AG04450 (cell line): ENCODE measurements around the gene TAPBP. TPM values are rescaled to one million over a fixed set of nuclear protein-coding genes. Genes with fewer than 3 reads are reported as not detected.
A peak's percentile ranks its signal among the peaks of the same experiment; 100 is the strongest.

Experiments
- CTCF ChIA-PET: fragments of 300-600, 350-600 bp; formaldehyde crosslinking; extraction: SDS; loops from one replicate; lab custom pipeline; 2022; ENCODE audit warnings: antibody characterized with exemption, inconsistent platforms; lab: Charles Lee
- POLR2A ChIA-PET: fragments of 350-600 bp; formaldehyde crosslinking; extraction: SDS; loops from one replicate; lab custom pipeline; 2021; ENCODE audit warnings: antibody characterized with exemption, inconsistent platforms; lab: Yijun Ruan, JAX
- DNase-seq: peaks from one replicate; pipeline ENCODE4 v3.0.0-alpha.2; 2011; ENCODE audit warnings: low read depth, low spot score
- H3K27ac ChIP-seq: one replicate; pipeline ENCODE4 v1.5.1; 2012; ENCODE audit warnings: low read depth, low read length, control low read depth
- H3K27me3 ChIP-seq: one replicate; pipeline ENCODE4 v1.6.0; 2012; ENCODE audit warnings: low read length; ENCODE audit not compliant: control insufficient read depth, insufficient read depth
- H3K4me3 ChIP-seq: 2 replicates; pipeline ENCODE4 v1.5.1; 2011; ENCODE audit warnings: mild to moderate bottlenecking, low read depth, low read length, control low read depth
- H3K9me3 ChIP-seq: 2 replicates; pipeline ENCODE4 v1.5.1; 2012; ENCODE audit warnings: low read length; ENCODE audit not compliant: control insufficient read depth, insufficient read depth
- CTCF ChIP-seq: IDR thresholded peaks from 2 replicates; pipeline ENCODE4 v1.5.1; 2011; ENCODE audit warnings: low read depth, low read length, control low read depth, inconsistent platforms
- polyA plus RNA-seq: library from polyadenylated mRNA; depleted of rRNA; stranded (reverse); fragments of >200 nt; gene quantifications from 2 replicates; pipeline ENCODE4 v1.2.3, GENCODE V29; 2011

The TAPBP gene
- polyA plus RNA-seq, 1 experiment: 29.3 TPM

- POLR2A ChIA-PET: interaction anchor here (3.0 kb wide), 1 partner anchor 9 kb away, joined by 8 read pairs; the partner anchor contains the start of genes RPS18 and VPS52
Observed at GRCh38 chr6:33280539-33280938, 33.3 kb downstream of the TAPBP start.

DNA sequence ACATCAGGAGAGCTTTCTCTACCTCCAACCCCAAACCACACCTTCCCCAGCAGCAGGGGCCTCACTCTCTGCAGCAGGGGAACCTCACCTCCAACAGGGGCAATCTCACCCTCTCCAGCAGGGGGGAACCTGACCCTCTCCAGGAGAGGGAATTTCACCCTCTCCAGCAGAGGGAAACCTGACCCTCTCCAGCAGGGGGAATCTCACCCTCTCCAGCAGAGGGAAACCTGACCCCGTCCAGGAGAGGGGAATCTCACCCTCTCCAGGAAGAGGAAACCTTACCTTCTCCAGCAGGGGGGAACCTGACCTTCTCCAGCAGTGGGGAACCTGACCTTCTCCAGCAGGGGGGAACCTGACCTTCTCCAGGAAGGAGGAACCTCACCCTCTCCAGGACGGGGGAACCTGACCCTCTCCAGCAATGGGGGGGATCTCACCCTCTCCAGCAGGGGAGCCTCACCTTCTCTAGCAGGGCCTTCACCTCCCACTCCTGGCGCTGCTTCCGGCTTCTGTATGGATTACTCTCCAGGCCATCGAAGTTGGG is 33.8 kb downstream of the TAPBP start:
- POLR2A ChIA-PET: interaction anchor here (2.3 kb wide), 1 partner anchor 9 kb away, joined by 13 read pairs; the partner anchor contains the start of genes PFDN6 and WDR46
- Histone ChIP-seq H3K9me3 (no peaks in the 10 kb centered on the region), H3K4me3 (no peak overlapping the region), H3K27me3 (no peaks in the 10 kb centered on the region), H3K27ac (no peak overlapping the region)
- CTCF ChIA-PET: interaction anchor here (0.7 to 1.6 kb wide), 3 partner anchors 9 to 142 kb away, joined by 3 to 11 read pairs (median 4); partner anchors contain the start of genes PFDN6 and WDR46
- TF ChIP-seq CTCF: peak; percentile 64
- no peak for DNase-seq

More at GRCh38 chr6:33280539-33280938, 33.3 kb downstream of the TAPBP start:
- H3K27ac ChIP-seq: no peak overlapping the region
- H3K9me3 ChIP-seq: no peaks in the 10 kb centered on the region
- no peaks in the 10 kb centered on the region for H3K27me3 ChIP-seq
- CTCF ChIA-PET: interaction anchor here (1.6 kb wide), 1 partner anchor 9 kb away, joined by 11 read pairs; the partner anchor contains the start of genes PFDN6 and WDR46
- no peak overlapping the region for H3K4me3 ChIP-seq
- DNase-seq: no peak
- TF ChIP-seq CTCF: no peak

GRCh38 chr6:33279257-33279695 is 34.6 kb downstream of the TAPBP start:
- no peak for DNase-seq
- CTCF ChIA-PET: interaction anchor here (0.6 to 1.6 kb wide), 3 partner anchors 10 to 128 kb away, joined by 3 to 11 read pairs (median 3); partner anchors contain the start of genes PFDN6 and WDR46
- H3K27ac ChIP-seq: no peak overlapping the region
- no peaks in the 10 kb centered on the region for H3K27me3 ChIP-seq
- no peaks in the 10 kb centered on the region for H3K9me3 ChIP-seq
- TF ChIP-seq CTCF: no peak
- H3K4me3 ChIP-seq: no peak overlapping the region
- POLR2A ChIA-PET: interaction anchor here (2.3 kb wide), 1 partner anchor 10 kb away, joined by 13 read pairs; the partner anchor contains the start of genes PFDN6 and WDR46

DNA sequence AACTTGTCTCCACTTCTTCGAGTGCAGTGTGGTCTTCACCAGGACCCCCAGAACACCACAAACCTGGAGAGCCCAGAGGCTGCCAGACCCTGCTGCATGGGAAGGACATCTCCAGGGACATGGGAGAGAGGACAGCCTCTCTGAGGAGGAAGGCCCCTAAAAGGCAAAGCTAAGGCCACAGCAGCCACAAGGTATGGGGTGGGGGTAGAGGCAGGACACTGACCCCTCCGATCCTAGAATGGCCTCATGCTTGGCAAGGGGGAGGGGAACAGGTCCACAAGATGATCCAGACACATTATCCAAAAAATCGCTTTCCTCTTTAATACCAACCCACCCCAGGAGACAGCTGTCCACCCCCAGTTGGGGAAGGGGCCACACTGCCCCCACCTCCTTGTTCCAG is 35.1 kb downstream of the TAPBP start:
- CTCF ChIA-PET: interaction anchor here (0.5 to 2.0 kb wide), 4 partner anchors 11 to 118 kb away, joined by 3 to 11 read pairs (median 6); partner anchors contain the start of genes PFDN6 and WDR46
- no peak overlapping the region for H3K4me3 ChIP-seq
- DNase-seq: no peak
- H3K27ac ChIP-seq: no peak overlapping the region
- no peak for TF ChIP-seq CTCF
- no peaks in the 10 kb centered on the region for H3K27me3 ChIP-seq
- no peaks in the 10 kb centered on the region for H3K9me3 ChIP-seq
- POLR2A ChIA-PET: interaction anchor here (0.5 to 2.3 kb wide), 2 partner anchors 10 to 1604 kb away, joined by 3 to 13 read pairs; partner anchors contain the start of genes PFDN6 and WDR46

DNA sequence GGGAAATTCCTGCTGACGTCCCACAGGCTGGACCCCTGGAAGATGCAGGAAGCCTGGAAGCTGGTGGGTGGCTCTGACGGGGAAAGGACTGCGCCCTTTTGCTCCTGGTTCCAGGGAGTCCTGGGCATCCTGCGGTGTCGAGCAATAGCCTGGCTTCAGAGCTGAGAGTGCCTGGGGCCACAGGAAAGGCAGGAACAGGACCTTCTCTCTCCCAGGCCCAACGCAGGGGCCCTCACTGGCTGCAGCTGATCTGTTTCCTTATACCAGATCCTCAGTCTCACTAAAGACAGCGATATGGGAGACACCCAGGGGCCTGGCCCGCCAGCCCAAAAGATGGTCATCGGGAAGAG is 35.5 kb downstream of the TAPBP start:
- ChIA-PET CTCF (interaction anchor here (0.5 to 2.0 kb wide), 2 partner anchors 67 to 119 kb away, joined by 3 to 8 read pairs; no protein-coding TSS in a partner anchor), POLR2A (interaction anchor here (0.5 to 3.2 kb wide), 3 partner anchors 11 to 1604 kb away, joined by 3 to 15 read pairs (median 13); partner anchors contain the start of genes PFDN6 and WDR46)
- H3K9me3 ChIP-seq: no peaks in the 10 kb centered on the region
- H3K4me3 ChIP-seq: no peak overlapping the region
- no peak for TF ChIP-seq CTCF
- H3K27ac ChIP-seq: no peak overlapping the region
- DNase-seq: no peak
- H3K27me3 ChIP-seq: no peaks in the 10 kb centered on the region
